CD4-positive, alpha-beta memory T cell (primary cell): ENCODE measurements around the gene CEP57L1. TPM values are rescaled to one million over a fixed set of nuclear protein-coding genes. Genes with fewer than 3 reads are reported as not detected.
A peak's percentile ranks its signal among the peaks of the same experiment; 100 is the strongest.

Source experiments
- CTCF ChIA-PET: fragments of 350-600 bp; sonication (Branson Sonifier 250); formaldehyde crosslinking; loops from one replicate; lab custom pipeline; 2021; ENCODE audit warnings: inconsistent platforms; ENCODE audit not compliant: partially characterized antibody; lab: Charles Lee
- POLR2A ChIA-PET: fragments of 350-600 bp; sonication (Branson Sonifier 250); formaldehyde crosslinking; loops from one replicate; lab custom pipeline; 2021; ENCODE audit not compliant: partially characterized antibody; lab: Charles Lee
- DNase-seq, 5 donors: peaks; one replicate each; pipeline versions ENCODE4 v3.0.0 to v3.0.0-alpha.2; 2020 to 2022; ENCODE audit warnings: mixed read lengths in 1 of 5
- H3K27ac ChIP-seq: one replicate; pipeline ENCODE4 v1.7.0; 2013; ENCODE audit warnings: low read depth, low read length
- H3K27me3 ChIP-seq: 2 replicates; pipeline ENCODE4 v1.7.0; 2013; ENCODE audit warnings: mild to moderate bottlenecking, low read length, moderate library complexity; ENCODE audit not compliant: insufficient read depth
- H3K36me3 ChIP-seq: 2 replicates; pipeline ENCODE4 v1.7.0; 2013; ENCODE audit warnings: mild to moderate bottlenecking, low read length, moderate library complexity; ENCODE audit not compliant: insufficient read depth
- H3K4me1 ChIP-seq: 2 replicates; pipeline ENCODE4 v1.7.0; 2013; ENCODE audit warnings: mild to moderate bottlenecking, low read length, moderate library complexity; ENCODE audit not compliant: insufficient read depth
- H3K4me3 ChIP-seq, 2 donors: one replicate each; pipeline ENCODE4 v1.7.0; 2013; ENCODE audit warnings: low read length in 2 of 2, mild to moderate bottlenecking in 1 of 2
- H3K9me3 ChIP-seq, 2 donors: one replicate each; pipeline ENCODE4 v1.7.0; 2013; ENCODE audit warnings: low read length in 2 of 2, control low read depth in 1 of 2; ENCODE audit not compliant: control insufficient read depth in 1 of 2
- H3K27ac Mint-ChIP-seq, 7 donors: one replicate each; pipeline ENCODE4 v1.8.0; 2020 to 2021; ENCODE audit warnings: mixed read lengths in 7 of 7, mild to moderate bottlenecking in 6 of 7, inconsistent platforms in 3 of 7, moderate library complexity in 3 of 7
- H3K27me3 Mint-ChIP-seq, 2 donors: one replicate each; pipeline ENCODE4 v1.8.0; 2020 to 2021; ENCODE audit warnings: mixed read lengths in 2 of 2
- H3K36me3 Mint-ChIP-seq, 2 donors: one replicate each; pipeline ENCODE4 v1.8.0; 2020 to 2021; ENCODE audit warnings: mixed read lengths in 2 of 2, inconsistent platforms in 1 of 2, mild to moderate bottlenecking in 1 of 2
- H3K4me1 Mint-ChIP-seq, 4 donors: one replicate each; pipeline ENCODE4 v1.8.0; 2020 to 2021; ENCODE audit warnings: mixed read lengths in 4 of 4, mild to moderate bottlenecking in 1 of 4
- H3K4me3 Mint-ChIP-seq, 8 donors: one replicate each; pipeline ENCODE4 v1.8.0; 2020 to 2021; ENCODE audit warnings: mixed read lengths in 8 of 8, mild to moderate bottlenecking in 7 of 8, moderate library complexity in 6 of 8, inconsistent platforms in 3 of 8
- H3K9me3 Mint-ChIP-seq, 8 donors: one replicate each; pipeline ENCODE4 v1.8.0; 2020 to 2021; ENCODE audit warnings: mixed read lengths in 8 of 8, mild to moderate bottlenecking in 5 of 8, inconsistent platforms in 3 of 8, moderate library complexity in 1 of 8
- intact Hi-C: fragments of 100-400 bp; cut with micrococcal nuclease; formaldehyde crosslinking; loops from one replicate; pipeline ENCODE4 v1.15.1; 2023
- polyA plus RNA-seq, 2 donors: library from polyadenylated mRNA; unstranded; fragments of 300-500 nt; fragmentation: Illumina TruSeq; gene quantifications; one replicate each; pipeline ENCODE4 v1.2.3, GENCODE V29; 2021
- total RNA-seq, 2 experiments: library from RNA; stranded (reverse); gene quantifications; one replicate each; pipeline ENCODE4 v1.2.3, GENCODE V29; 2021

Gene CEP57L1
- total and polyA plus RNA-seq, 4 experiments from 2014 or later, result 5.7 to 9.2 (median 6.8) TPM

DNA sequence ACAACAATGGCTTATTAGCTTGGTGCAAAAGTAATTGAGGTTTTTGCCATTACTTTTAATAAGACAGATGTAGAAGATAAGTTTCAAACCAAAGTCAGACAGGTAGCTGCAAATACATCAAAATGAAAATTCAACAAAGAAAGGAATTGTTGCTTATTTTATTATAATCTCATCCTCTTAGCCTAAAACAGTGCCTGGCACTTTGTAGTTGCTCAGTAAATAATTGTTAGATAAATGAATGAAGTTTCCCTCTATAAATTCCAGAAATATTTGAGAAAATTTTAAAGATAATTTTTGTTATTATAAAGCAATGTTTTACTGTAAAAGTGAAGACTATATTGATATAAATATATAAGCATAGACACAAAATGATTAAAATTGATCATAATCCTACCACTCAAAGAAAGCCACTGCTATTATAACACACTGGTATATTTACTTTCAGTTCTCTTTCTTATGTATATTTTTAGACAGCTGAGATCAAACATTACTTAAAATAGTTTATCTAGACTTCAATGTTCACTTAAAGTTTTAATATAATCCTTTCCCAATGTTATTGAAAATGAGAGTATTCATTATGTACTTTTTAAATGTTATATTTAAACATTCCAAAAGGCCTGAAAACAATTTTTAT, 43.2 kb upstream of the CEP57L1 start:
- Histone ChIP-seq H3K4me3 (no peak overlapping the region), H3K36me3 (no peaks in the 10 kb centered on the region), H3K27me3 (no peaks in the 10 kb centered on the region), H3K9me3 (no peaks in the 10 kb centered on the region), H3K27ac (no peak overlapping the region), H3K4me1 (peaks cover 24% of the 10 kb centered on the region)
- CTCF ChIA-PET, result interaction anchor here (5.0 kb wide), 1 partner anchor 19 kb away, joined by 29 read pairs; no protein-coding TSS in a partner anchor
- no peak for DNase-seq
- peaks cover 31 to 41% (median 32%) of the 10 kb centered on the region in 4 donors for H3K4me1 Mint-ChIP-seq
- intact Hi-C loops, result no loop called here
- H3K9me3 Mint-ChIP-seq, result peaks cover 0 to 3% (median 0%) of the 10 kb centered on the region in 8 donors
- peaks cover 0 to 5% of the 10 kb centered on the region in 2 donors for H3K36me3 Mint-ChIP-seq
- no peaks in the 10 kb centered on the region for H3K27me3 Mint-ChIP-seq
- H3K27ac Mint-ChIP-seq, result no peak overlapping the region
- POLR2A ChIA-PET, result interaction anchor here (0.8 kb wide), 1 partner anchor 12 kb away, joined by 3 read pairs; no protein-coding TSS in a partner anchor
- H3K4me3 Mint-ChIP-seq, result peak overlapping the region in 1 of 8 donors; percentile 1

DNA sequence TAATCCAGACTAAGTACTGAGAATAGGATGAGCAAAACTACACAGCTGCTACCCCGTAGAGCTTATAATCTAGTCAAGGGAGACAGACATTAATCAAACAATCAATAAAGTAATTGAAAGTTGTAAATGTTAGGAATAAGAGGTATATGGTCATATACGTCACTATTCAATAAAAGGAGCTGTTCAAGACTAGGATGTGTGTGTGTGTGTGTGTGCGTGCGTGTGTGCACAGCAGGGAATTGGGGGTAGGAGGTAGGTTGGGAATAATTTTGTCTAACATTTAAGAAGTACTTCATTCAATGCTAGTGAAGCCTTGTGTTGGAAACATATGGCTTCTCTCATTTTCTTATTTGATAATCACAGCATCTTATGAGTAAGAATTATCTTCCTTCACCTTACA, 42.5 kb upstream of the CEP57L1 start:
- no peaks in the 10 kb centered on the region for H3K36me3 ChIP-seq
- POLR2A ChIA-PET, result interaction anchor here (1.6 kb wide), 1 partner anchor 43 kb away, joined by 4 read pairs; no protein-coding TSS in a partner anchor
- H3K9me3 Mint-ChIP-seq, result peaks cover 0 to 3% (median 0%) of the 10 kb centered on the region in 8 donors
- H3K36me3 Mint-ChIP-seq, result peaks cover 3 to 5% of the 10 kb centered on the region in 2 donors
- no peaks in the 10 kb centered on the region for H3K27me3 Mint-ChIP-seq
- H3K4me1 Mint-ChIP-seq, result peaks cover 33 to 41% (median 36%) of the 10 kb centered on the region in 4 donors
- CTCF ChIA-PET, result interaction anchor here (0.8 to 5.0 kb wide), 2 partner anchors 19 to 38 kb away, joined by 3 to 29 read pairs; no protein-coding TSS in a partner anchor
- no peak overlapping the region for H3K27ac Mint-ChIP-seq
- H3K27ac ChIP-seq, result no peak overlapping the region
- H3K4me3 ChIP-seq, result no peak overlapping the region
- no peaks in the 10 kb centered on the region for H3K27me3 ChIP-seq
- no peaks in the 10 kb centered on the region for H3K9me3 ChIP-seq
- peaks cover 24% of the 10 kb centered on the region for H3K4me1 ChIP-seq
- no peak for DNase-seq
- intact Hi-C loops, result no loop called here
- no peak overlapping the region for H3K4me3 Mint-ChIP-seq

DNA sequence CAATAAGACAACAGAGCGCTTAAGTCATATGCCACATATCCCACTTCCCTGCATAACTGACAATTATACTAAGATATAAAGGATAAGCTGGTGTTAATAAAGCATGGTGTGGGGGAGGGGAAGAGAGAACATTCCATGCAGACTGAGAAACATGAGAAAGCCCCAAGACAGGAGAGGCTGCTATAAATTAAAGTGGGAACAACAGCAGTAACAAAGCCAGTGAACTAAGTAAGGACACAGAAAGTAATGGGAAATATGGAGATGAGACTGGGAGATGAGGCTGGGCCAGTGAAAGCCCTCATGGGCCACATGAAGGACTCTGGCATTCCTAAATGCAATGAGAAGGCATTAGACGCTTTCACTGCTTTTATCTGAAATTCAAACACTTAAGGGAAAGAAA, 42.0 kb upstream of the CEP57L1 start:
- H3K4me1 ChIP-seq, result peaks cover 22% of the 10 kb centered on the region
- ChIA-PET CTCF (interaction anchor here (0.8 to 5.0 kb wide), 2 partner anchors 18 to 39 kb away, joined by 3 to 29 read pairs; no protein-coding TSS in a partner anchor), POLR2A (interaction anchor here (1.6 kb wide), 1 partner anchor 44 kb away, joined by 4 read pairs; no protein-coding TSS in a partner anchor)
- no peaks in the 10 kb centered on the region for H3K9me3 ChIP-seq
- no peak overlapping the region for H3K4me3 ChIP-seq
- H3K36me3 ChIP-seq, result no peaks in the 10 kb centered on the region
- no peaks in the 10 kb centered on the region for H3K27me3 ChIP-seq
- Mint-ChIP-seq H3K27me3 (no peaks in the 10 kb centered on the region), H3K36me3 (peaks cover 3 to 4% of the 10 kb centered on the region in 2 donors), H3K4me3 (no peak overlapping the region), H3K27ac (peak overlapping the region in 1 of 7 donors; percentile 63), H3K9me3 (peaks cover 0 to 3% (median 0%) of the 10 kb centered on the region in 8 donors), H3K4me1 (peaks cover 30 to 39% (median 33%) of the 10 kb centered on the region in 4 donors)
- DNase-seq, result no peak
- intact Hi-C loops, result no loop called here
- no peak overlapping the region for H3K27ac ChIP-seq

DNA sequence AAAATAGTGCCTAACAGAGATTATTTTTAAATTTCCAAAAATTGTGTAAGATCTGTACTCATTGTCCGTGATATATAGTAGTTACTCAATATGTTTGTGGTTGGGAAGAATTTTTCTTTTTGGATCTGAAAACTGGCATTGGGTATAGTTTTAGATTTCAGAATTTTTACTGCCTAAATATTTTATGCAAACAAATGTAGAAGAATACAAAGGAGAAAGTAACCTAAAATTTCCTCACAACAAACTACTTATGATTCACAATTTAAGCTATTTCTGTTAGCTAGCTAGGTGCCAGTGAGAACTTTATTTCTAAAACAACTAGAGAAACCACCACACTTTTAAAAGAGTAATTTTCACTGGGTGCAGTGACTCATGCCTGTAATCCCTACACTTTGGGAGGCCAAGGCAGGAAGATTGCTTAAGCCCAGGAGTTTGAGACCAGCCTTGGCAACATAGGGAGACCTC, 39.5 kb upstream of the CEP57L1 start:
- Histone ChIP-seq H3K27ac (no peak overlapping the region), H3K4me3 (no peak overlapping the region), H3K9me3 (no peaks in the 10 kb centered on the region), H3K36me3 (no peaks in the 10 kb centered on the region), H3K27me3 (no peaks in the 10 kb centered on the region), H3K4me1 (peaks cover 36% of the 10 kb centered on the region)
- DNase-seq, result no peak
- Mint-ChIP-seq H3K36me3 (peaks cover 3 to 4% of the 10 kb centered on the region in 2 donors), H3K4me1 (peaks cover 31 to 42% (median 36%) of the 10 kb centered on the region in 4 donors), H3K27ac (no peak overlapping the region), H3K9me3 (peaks cover 0 to 3% (median 0%) of the 10 kb centered on the region in 8 donors), H3K27me3 (no peaks in the 10 kb centered on the region), H3K4me3 (no peak overlapping the region)
- ChIA-PET CTCF (interaction anchor here (5.0 kb wide), 1 partner anchor 16 kb away, joined by 29 read pairs; no protein-coding TSS in a partner anchor), POLR2A (interaction anchor here (0.8 kb wide), 1 partner anchor 46 kb away, joined by 5 read pairs; no protein-coding TSS in a partner anchor)
- intact Hi-C loops, result no loop called here

DNA sequence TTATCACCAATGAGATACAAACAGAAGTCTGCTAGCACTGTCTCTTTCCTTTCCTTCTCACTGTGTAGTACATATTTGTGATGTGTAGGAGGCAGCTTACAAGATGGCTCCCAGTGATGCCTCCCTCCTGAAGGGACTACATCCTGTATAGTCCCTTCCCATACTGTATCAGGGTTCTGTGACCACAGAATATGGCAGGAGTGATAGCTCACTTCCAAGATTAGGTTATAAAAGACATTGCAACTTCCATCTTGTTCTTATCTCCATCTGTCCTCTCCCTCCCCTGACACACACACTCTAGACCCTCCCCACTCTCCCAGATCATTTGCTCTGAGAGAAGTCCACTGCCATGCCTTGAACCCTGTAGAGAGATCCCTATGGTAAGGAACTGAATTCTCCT, 38.6 kb upstream of the CEP57L1 start:
- Histone ChIP-seq H3K27me3 (no peaks in the 10 kb centered on the region), H3K9me3 (no peaks in the 10 kb centered on the region), H3K27ac (no peak overlapping the region), H3K36me3 (no peaks in the 10 kb centered on the region), H3K4me1 (peaks cover 29% of the 10 kb centered on the region), H3K4me3 (no peak overlapping the region)
- Mint-ChIP-seq H3K4me1 (peaks cover 29 to 40% (median 35%) of the 10 kb centered on the region in 4 donors), H3K36me3 (peaks cover 3 to 4% of the 10 kb centered on the region in 2 donors), H3K9me3 (peaks cover 0 to 3% (median 0%) of the 10 kb centered on the region in 8 donors), H3K27ac (peak overlapping the region in 2 of 7 donors; percentile 54 to 74), H3K27me3 (no peaks in the 10 kb centered on the region), H3K4me3 (no peak overlapping the region)
- intact Hi-C loops, result no loop called here
- no peak for DNase-seq
- POLR2A ChIA-PET, result interaction anchor here (0.8 kb wide), 1 partner anchor 47 kb away, joined by 5 read pairs; no protein-coding TSS in a partner anchor
- CTCF ChIA-PET, result interaction anchor here (5.0 kb wide), 1 partner anchor 15 kb away, joined by 29 read pairs; no protein-coding TSS in a partner anchor

DNA sequence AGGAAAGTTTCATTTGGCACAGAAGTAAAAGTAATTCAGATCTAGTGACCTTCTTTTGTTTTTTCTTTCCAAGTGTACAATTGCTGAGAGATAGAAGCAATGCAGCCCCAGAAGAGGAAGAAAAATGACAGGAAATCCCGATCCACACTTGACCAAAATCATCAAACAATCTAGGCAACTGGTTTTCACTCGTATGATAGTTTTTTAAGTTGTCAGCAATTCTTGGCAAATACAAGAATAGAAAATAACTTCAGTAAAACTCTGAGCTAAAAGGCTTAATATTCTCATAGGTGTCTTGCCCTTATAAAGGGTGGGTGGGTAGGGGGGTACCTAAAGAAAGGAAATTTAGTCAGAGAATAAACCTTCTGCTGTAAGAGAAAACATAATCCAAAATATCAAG, 36.7 kb upstream of the CEP57L1 start:
- intact Hi-C loops, result loop anchor here (1.0 to 2.0 kb wide), 2 partner anchors 14 to 49 kb away; no protein-coding TSS in a partner anchor
- Mint-ChIP-seq H3K27me3 (no peaks in the 10 kb centered on the region), H3K4me3 (peak overlapping the region in 4 of 8 donors; percentile 0 to 64 (median 18)), H3K27ac (peak overlapping the region in 6 of 7 donors; percentile 71 to 95 (median 92)), H3K4me1 (peaks cover 26 to 49% (median 34%) of the 10 kb centered on the region in 4 donors), H3K9me3 (peaks cover 0 to 3% (median 0%) of the 10 kb centered on the region in 8 donors), H3K36me3 (peaks cover 4 to 9% of the 10 kb centered on the region in 2 donors)
- POLR2A ChIA-PET, result interaction anchor here (1.3 to 4.9 kb wide), 6 partner anchors 9 to 324 kb away, joined by 4 to 32 read pairs (median 7); partner anchors contain the start of gene CD164
- CTCF ChIA-PET, result interaction anchor here (1.1 to 2.7 kb wide), 3 partner anchors 9 to 136 kb away, joined by 3 to 14 read pairs (median 4); no protein-coding TSS in a partner anchor
- peaks cover 36% of the 10 kb centered on the region for H3K4me1 ChIP-seq
- peak overlapping the region; percentile 52 for H3K27ac ChIP-seq
- no peak overlapping the region for H3K4me3 ChIP-seq
- no peaks in the 10 kb centered on the region for H3K9me3 ChIP-seq
- DNase-seq, result no peak
- no peaks in the 10 kb centered on the region for H3K36me3 ChIP-seq
- no peaks in the 10 kb centered on the region for H3K27me3 ChIP-seq
